ENCODE results near the gene CHCHD3. TPM values are rescaled to one million over a fixed set of nuclear protein-coding genes. Genes with fewer than 3 reads are reported as not detected.

CHCHD3 gene
- total and polyA plus RNA-seq, 2 donors from 2014 or later: 53.9 to 77.3 TPM

DNA sequence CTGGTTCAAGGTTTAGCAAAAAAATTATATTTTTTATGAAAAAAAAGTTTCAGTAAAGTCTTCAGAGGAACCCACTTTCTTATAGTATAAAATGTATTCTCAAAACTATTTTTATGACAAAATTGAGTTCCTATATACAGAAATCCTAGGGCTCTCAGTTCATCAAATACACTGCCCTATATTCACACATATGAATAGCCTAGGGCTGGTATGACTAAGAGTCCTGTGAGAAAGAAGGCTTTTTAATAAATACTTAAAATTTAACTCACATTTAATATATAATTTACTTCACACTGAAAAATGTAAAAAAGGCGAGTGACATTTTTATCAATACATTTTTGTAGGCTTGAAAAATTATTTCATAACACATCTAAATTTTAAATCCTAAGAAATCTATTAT, 16.6 kb downstream of the CHCHD3 start:
- no peak for DNase-seq
- H3K4me3 ChIP-seq (ENCODE audit: low read length in 3 of 3): no peak overlapping the region
- H3K27me3 ChIP-seq (ENCODE audit: control insufficient read depth, insufficient read depth, low read length): no peaks in the 10 kb centered on the region
- peaks cover 0 to 7% (median 0%) of the 10 kb centered on the region in 3 donors for H3K36me3 ChIP-seq (ENCODE audit: control insufficient read depth in 2 of 3, insufficient read depth in 3 of 3, low read length in 3 of 3)
- H3K9ac ChIP-seq (ENCODE audit: low read length in 3 of 3): no peak overlapping the region
- no peaks in the 10 kb centered on the region for H3K4me1 ChIP-seq (ENCODE audit: control insufficient read depth in 2 of 3, insufficient read depth in 2 of 3, low read depth in 1 of 3, low read length in 3 of 3)
- no peak for FAIRE-seq
- no peak overlapping the region for H3K27ac ChIP-seq (ENCODE audit: low read depth in 2 of 2, low read length in 2 of 2)
- TF ChIP-seq, protein P1, sequence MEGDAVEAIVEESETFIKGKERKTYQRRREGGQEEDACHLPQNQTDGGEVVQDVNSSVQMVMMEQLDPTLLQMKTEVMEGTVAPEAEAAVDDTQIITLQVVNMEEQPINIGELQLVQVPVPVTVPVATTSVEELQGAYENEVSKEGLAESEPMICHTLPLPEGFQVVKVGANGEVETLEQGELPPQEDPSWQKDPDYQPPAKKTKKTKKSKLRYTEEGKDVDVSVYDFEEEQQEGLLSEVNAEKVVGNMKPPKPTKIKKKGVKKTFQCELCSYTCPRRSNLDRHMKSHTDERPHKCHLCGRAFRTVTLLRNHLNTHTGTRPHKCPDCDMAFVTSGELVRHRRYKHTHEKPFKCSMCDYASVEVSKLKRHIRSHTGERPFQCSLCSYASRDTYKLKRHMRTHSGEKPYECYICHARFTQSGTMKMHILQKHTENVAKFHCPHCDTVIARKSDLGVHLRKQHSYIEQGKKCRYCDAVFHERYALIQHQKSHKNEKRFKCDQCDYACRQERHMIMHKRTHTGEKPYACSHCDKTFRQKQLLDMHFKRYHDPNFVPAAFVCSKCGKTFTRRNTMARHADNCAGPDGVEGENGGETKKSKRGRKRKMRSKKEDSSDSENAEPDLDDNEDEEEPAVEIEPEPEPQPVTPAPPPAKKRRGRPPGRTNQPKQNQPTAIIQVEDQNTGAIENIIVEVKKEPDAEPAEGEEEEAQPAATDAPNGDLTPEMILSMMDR (IDR thresholded peaks at IDR 0.05; ENCODE audit: borderline replicate concordance, extremely low read depth, insufficient read depth): no peak
- no peaks in the 10 kb centered on the region for H3K9me3 ChIP-seq (ENCODE audit: control insufficient read depth in 2 of 3, insufficient read depth in 1 of 3, low read length in 3 of 3)
- intact Hi-C loops (cut with DNase I): no loop called here

DNA sequence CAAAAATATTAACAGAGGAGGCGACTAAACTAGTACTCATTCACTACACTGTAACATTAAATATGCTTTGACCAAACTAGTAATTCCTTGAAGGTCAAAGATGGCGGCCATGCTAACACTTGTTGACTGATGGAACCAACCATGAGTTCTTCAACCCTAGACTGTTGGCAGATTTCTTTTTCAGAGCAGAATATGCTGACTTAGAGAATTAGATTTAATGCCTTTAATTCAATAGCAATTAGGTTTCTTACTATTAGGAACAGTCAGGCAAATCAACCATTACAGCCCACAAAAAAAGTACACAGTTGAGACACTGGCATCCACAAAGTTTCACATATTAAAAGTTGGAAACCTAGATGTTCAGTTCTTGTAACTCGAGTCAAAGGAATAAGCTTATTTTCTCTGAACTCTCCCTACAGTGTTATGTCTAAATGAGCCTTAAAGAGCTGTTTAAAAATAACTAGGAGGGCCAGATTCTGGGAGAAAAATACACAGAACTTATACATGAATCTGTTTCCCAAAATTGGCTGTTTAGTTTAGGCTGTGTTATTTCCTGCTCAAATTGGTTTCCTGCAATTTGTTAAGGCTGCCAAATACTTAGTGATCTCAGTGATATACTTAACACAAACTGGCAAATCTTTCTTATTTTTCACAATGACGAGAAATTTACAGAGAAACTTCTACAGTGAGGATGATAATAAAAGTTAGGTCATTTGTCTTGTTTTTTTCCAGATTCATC, 17.6 kb downstream of the CHCHD3 start:
- Histone ChIP-seq H3K9me3 (ENCODE audit: control insufficient read depth in 2 of 3, insufficient read depth in 1 of 3, low read length in 3 of 3) (no peaks in the 10 kb centered on the region), H3K36me3 (ENCODE audit: control insufficient read depth in 2 of 3, insufficient read depth in 3 of 3, low read length in 3 of 3) (peaks cover 0 to 7% (median 0%) of the 10 kb centered on the region in 3 donors)
- FAIRE-seq: no peak

DNA sequence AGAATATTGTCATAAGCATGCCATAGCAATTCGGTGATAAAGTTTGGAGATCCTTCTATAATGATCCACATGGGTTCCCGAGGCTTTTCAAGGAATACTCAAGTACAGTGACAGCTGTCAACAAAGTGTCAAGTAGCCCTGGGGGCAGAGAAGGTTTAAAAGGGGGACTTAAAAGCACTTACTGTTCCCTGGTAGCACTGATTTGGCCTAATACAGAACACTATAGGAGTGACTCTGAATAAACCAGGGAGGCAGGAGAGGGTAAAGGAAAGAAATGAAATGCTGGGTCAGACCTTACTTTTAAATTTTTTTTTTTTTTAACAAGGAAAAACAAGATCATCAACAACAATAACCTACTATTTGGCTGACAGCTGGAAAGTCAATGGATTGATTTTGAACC, 20.1 kb downstream of the CHCHD3 start:
- intact Hi-C loops (cut with DNase I): no loop called here
- Histone ChIP-seq H3K4me1 (ENCODE audit: control insufficient read depth in 2 of 3, insufficient read depth in 2 of 3, low read depth in 1 of 3, low read length in 3 of 3) (no peaks in the 10 kb centered on the region), H3K36me3 (ENCODE audit: control insufficient read depth in 2 of 3, insufficient read depth in 3 of 3, low read length in 3 of 3) (peaks cover 0 to under 1% (median 0%) of the 10 kb centered on the region in 3 donors), H3K9me3 (ENCODE audit: control insufficient read depth in 2 of 3, insufficient read depth in 1 of 3, low read length in 3 of 3) (no peaks in the 10 kb centered on the region), H3K9ac (ENCODE audit: low read length in 3 of 3) (no peak overlapping the region), H3K4me3 (ENCODE audit: low read length in 3 of 3) (no peak overlapping the region), H3K27ac (ENCODE audit: low read depth in 2 of 2, low read length in 2 of 2) (no peak overlapping the region), H3K27me3 (ENCODE audit: control insufficient read depth, insufficient read depth, low read length) (no peaks in the 10 kb centered on the region)
- TF ChIP-seq, protein P1 (IDR thresholded peaks at IDR 0.05; ENCODE audit: borderline replicate concordance, extremely low read depth, insufficient read depth): no peak
- FAIRE-seq (no peak), DNase-seq (no peak)

More for the DNA sequence above, 17.6 kb downstream of the CHCHD3 start:
- Histone ChIP-seq H3K27me3 (ENCODE audit: control insufficient read depth, insufficient read depth, low read length) (no peaks in the 10 kb centered on the region), H3K27ac (ENCODE audit: low read depth in 2 of 2, low read length in 2 of 2) (no peak overlapping the region), H3K4me3 (ENCODE audit: low read length in 3 of 3) (no peak overlapping the region), H3K9ac (ENCODE audit: low read length in 3 of 3) (no peak overlapping the region), H3K4me1 (ENCODE audit: control insufficient read depth in 2 of 3, insufficient read depth in 2 of 3, low read depth in 1 of 3, low read length in 3 of 3) (no peaks in the 10 kb centered on the region)
- intact Hi-C loops (cut with DNase I): no loop called here
- TF ChIP-seq, protein P1 (IDR thresholded peaks at IDR 0.05; ENCODE audit: borderline replicate concordance, extremely low read depth, insufficient read depth): no peak
- no peak for DNase-seq

Data from kidney (tissue), 14 donors.